Nephron (organoid): ENCODE measurements around the gene GMDS.

ENCODE experiments used
- H3K27ac Mint-ChIP-seq, 3 experiments: 2 replicates each; pipeline ENCODE4 v1.8.0; 2020; ENCODE audit warnings: mixed read lengths in 3 of 3, mild to moderate bottlenecking in 2 of 3, moderate library complexity in 1 of 3
- H3K27me3 Mint-ChIP-seq: 2 replicates; pipeline ENCODE4 v1.8.0; 2021; ENCODE audit warnings: low read depth, mild to moderate bottlenecking, moderate library complexity, mixed read lengths
- H3K36me3 Mint-ChIP-seq: 2 replicates; pipeline ENCODE4 v1.8.0; 2020; ENCODE audit warnings: low read depth, mixed read lengths
- H3K4me1 Mint-ChIP-seq: 2 replicates; pipeline ENCODE4 v1.8.0; 2020; ENCODE audit warnings: mixed read lengths
- H3K4me3 Mint-ChIP-seq, 3 experiments: 2 replicates each; pipeline ENCODE4 v1.8.0; 2020; ENCODE audit warnings: mild to moderate bottlenecking in 3 of 3, mixed read lengths in 3 of 3, moderate library complexity in 2 of 3
- H3K9me3 Mint-ChIP-seq: 2 replicates; pipeline ENCODE4 v1.8.0; 2020; ENCODE audit warnings: mixed read lengths
- TF ChIP-seq, protein P1 (sequence below), 3 experiments: fragments of 200-600 bp; sonication (generic); IDR thresholded peaks; one replicate each; pipeline ENCODE4 v1.5.0; 2021; ENCODE audit warnings: antibody characterized with exemption in 3 of 3; ENCODE audit not compliant: unreplicated experiment in 3 of 3

The GMDS gene

DNA sequence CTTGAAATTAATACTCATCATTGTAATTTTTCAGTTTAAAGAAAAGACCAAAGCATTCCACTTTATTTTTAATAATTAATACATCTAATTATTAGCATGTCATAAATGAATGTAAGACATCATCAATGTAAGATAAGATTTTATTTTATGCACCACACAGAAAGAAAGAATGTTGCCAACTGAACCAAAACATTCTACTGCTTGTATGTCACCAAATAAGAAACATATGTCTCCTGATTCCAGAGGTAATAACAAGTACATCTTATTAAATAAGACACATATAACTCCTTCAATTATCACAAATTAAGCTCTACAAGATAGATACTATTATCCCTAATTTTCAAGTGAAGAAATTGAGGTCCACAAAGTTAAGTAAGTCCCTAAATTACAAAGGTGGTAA lies 189.5 kb downstream of the GMDS start:
- Mint-ChIP-seq H3K36me3 (peaks cover 6% of the 10 kb centered on the region), H3K27ac (no peak overlapping the region)

DNA sequence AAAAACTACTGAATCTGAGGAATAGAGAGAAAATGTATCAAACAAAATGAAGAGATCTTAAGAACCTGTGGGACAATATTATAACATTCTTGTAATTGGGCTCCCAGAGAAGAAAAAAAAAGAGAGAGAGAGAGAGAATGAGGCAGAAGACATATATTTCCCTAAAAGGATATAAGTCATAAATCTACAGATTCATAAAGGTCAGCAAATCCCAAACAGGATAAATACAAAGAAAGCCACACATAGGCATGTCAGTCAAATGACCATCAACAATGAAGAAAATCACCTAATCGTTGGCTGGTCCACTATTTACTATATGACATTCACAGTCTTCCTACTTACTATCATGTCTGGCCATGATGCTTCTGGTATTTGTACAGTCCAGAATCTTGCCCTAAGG lies 190.3 kb downstream of the GMDS start:
- Mint-ChIP-seq H3K36me3 (peaks cover 7% of the 10 kb centered on the region), H3K27ac (no peak overlapping the region), H3K4me1 (no peaks in the 10 kb centered on the region), H3K27me3 (no peaks in the 10 kb centered on the region), H3K9me3 (peaks cover under 1% of the 10 kb centered on the region), H3K4me3 (no peak overlapping the region)
- TF ChIP-seq, protein P1, sequence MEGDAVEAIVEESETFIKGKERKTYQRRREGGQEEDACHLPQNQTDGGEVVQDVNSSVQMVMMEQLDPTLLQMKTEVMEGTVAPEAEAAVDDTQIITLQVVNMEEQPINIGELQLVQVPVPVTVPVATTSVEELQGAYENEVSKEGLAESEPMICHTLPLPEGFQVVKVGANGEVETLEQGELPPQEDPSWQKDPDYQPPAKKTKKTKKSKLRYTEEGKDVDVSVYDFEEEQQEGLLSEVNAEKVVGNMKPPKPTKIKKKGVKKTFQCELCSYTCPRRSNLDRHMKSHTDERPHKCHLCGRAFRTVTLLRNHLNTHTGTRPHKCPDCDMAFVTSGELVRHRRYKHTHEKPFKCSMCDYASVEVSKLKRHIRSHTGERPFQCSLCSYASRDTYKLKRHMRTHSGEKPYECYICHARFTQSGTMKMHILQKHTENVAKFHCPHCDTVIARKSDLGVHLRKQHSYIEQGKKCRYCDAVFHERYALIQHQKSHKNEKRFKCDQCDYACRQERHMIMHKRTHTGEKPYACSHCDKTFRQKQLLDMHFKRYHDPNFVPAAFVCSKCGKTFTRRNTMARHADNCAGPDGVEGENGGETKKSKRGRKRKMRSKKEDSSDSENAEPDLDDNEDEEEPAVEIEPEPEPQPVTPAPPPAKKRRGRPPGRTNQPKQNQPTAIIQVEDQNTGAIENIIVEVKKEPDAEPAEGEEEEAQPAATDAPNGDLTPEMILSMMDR (IDR thresholded peaks at IDR 0.05; ENCODE audit: unreplicated experiment in 3 of 3), result no peak

More for the DNA sequence above, 189.5 kb downstream of the GMDS start:
- H3K9me3 Mint-ChIP-seq, result no peaks in the 10 kb centered on the region
- no peak overlapping the region for H3K4me3 Mint-ChIP-seq
- no peaks in the 10 kb centered on the region for H3K4me1 Mint-ChIP-seq
- no peaks in the 10 kb centered on the region for H3K27me3 Mint-ChIP-seq
- TF ChIP-seq, protein P1 (IDR thresholded peaks at IDR 0.05; ENCODE audit: unreplicated experiment in 3 of 3), result no peak

DNA sequence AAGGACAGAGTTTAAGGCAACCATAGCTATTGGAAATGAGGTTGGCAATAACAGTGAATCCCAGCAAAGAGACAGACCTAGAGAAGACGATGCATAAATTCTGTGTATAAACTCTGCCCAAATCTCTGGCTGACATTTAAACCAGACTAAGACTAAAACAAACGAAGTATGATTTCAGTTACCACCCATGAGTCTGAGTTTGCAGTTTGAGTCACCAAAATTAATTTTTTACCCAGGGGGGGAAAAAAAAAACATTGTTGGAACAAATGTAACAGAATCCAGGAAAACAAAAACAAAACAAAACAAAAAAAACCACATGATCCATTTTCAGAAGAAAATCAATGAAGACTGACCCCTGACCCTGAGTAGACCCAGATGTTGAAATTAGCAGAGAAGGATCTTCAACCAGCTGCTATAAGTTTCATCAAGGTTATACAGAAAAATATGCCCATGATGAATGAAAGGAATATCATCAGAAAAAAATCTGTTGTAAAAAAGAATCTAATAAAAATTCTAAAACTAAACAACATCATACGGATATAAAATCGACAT lies 190.8 kb downstream of the GMDS start:
- Mint-ChIP-seq H3K4me3 (no peak overlapping the region), H3K9me3 (peaks cover 6% of the 10 kb centered on the region), H3K36me3 (peaks cover 13% of the 10 kb centered on the region), H3K27me3 (no peaks in the 10 kb centered on the region), H3K4me1 (no peaks in the 10 kb centered on the region), H3K27ac (no peak overlapping the region)
- TF ChIP-seq, protein P1 (IDR thresholded peaks at IDR 0.05; ENCODE audit: unreplicated experiment in 3 of 3), result no peak

DNA sequence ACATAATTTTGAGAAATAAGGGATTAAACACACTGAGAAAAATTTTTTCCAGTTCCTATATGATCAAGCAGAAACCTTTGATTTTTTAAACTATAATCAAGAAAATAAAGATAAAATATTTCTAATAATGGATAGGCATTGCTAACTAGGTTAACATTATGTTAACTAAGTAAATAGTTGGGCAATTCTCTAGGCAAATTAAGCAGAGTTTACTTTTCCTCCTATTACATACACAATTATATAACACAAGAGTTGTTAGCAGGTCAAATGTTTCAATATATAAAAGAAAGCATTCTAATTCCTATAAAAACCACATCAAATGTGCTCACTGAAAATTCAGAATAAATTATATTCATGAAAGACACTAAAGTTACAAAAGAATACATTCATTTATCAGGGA lies 191.7 kb downstream of the GMDS start:
- Mint-ChIP-seq H3K9me3 (peaks cover 9% of the 10 kb centered on the region), H3K27ac (no peak overlapping the region), H3K27me3 (no peaks in the 10 kb centered on the region), H3K4me3 (no peak overlapping the region), H3K36me3 (peaks cover 13% of the 10 kb centered on the region), H3K4me1 (no peaks in the 10 kb centered on the region)
- TF ChIP-seq, protein P1 (IDR thresholded peaks at IDR 0.05; ENCODE audit: unreplicated experiment in 3 of 3), result no peak

DNA sequence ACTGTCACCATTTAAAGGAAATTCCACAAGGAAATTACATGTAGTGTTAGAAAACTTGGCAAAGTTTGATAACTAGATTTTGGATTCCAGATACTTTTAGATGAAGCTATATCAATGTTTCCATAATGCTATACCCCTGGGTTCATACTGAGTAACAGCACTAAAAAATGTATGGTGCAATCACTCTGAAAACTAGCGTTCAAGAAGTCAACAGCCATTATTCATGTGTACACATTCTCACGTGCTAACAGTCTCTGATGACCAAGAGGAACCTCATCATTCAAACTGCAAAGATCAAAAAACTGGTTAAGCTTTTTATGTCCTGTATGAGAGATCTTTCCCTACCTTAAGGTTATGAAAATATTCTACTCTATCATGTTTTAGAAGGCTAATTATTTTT lies 197.6 kb downstream of the GMDS start:
- Mint-ChIP-seq H3K4me3 (no peak overlapping the region), H3K27ac (no peak overlapping the region), H3K9me3 (peaks cover 11% of the 10 kb centered on the region), H3K4me1 (no peaks in the 10 kb centered on the region), H3K36me3 (peaks cover 8% of the 10 kb centered on the region), H3K27me3 (no peaks in the 10 kb centered on the region)
- TF ChIP-seq, protein P1 (IDR thresholded peaks at IDR 0.05; ENCODE audit: unreplicated experiment in 3 of 3), result no peak

DNA sequence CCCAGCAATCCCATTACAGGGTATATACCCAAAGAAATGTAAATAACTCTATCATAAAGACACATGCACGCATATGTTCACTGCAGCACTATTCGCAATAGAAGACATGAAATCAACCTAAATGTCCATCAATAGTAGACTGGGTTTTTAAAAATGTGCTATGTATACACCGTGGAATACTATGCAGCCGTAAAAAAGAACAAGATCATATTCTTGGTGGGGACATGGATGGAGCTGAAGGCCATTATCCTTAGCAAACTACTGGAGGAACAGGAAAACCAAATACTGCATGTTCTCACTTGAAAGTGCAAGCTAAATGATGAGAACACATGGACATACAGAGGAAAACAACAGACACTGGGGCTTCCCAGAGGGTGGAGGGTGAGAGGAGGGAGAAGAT lies 201.2 kb downstream of the GMDS start:
- H3K27me3 Mint-ChIP-seq, result no peaks in the 10 kb centered on the region
- H3K27ac Mint-ChIP-seq, result no peak overlapping the region
- TF ChIP-seq, protein P1 (IDR thresholded peaks at IDR 0.05; ENCODE audit: unreplicated experiment in 3 of 3), result no peak
- H3K4me3 Mint-ChIP-seq, result no peak overlapping the region
- no peaks in the 10 kb centered on the region for H3K36me3 Mint-ChIP-seq
- peaks cover 6% of the 10 kb centered on the region for H3K4me1 Mint-ChIP-seq
- peaks cover 2% of the 10 kb centered on the region for H3K9me3 Mint-ChIP-seq
